IMR-90 (cell line): ENCODE measurements around the gene NPRL2. TPM values are rescaled to one million over a fixed set of nuclear protein-coding genes. Genes with fewer than 3 reads are reported as not detected.

Source experiments
- ATAC-seq: fragments of 200-7000 bp; cut with Tn5 transposase; 2 replicates; pipeline ENCODE4 v1.9.1; 2020; ENCODE audit warnings: low read depth, mild to moderate bottlenecking, moderate library complexity
- BruUV-seq: library from RNA; stranded (reverse); fragments of 400-500 nt; replicated peaks from 2 replicates; lab custom pipeline; 2021; lab: Mats Ljungman, UMichigan
- CTCF ChIA-PET: fragments of 300-600 bp; formaldehyde crosslinking; extraction: SDS; loops from one replicate; lab custom pipeline; 2021; ENCODE audit warnings: antibody characterized with exemption; lab: Yijun Ruan, JAX
- POLR2A ChIA-PET: fragments of 300-600 bp; sonication (Branson Sonifier 250); formaldehyde crosslinking; loops from one replicate; lab custom pipeline; 2022; ENCODE audit warnings: antibody characterized with exemption; ENCODE audit not compliant: unreplicated experiment; lab: Charles Lee
- DNase-seq: peaks from one replicate; pipeline ENCODE4 v3.0.0; 2013
- H2AFZ ChIP-seq: replicated peaks from 2 replicates; pipeline ENCODE3; 2013; ENCODE audit warnings: low read length, mild to moderate bottlenecking; ENCODE audit not compliant: poor library complexity
- H2AK5ac ChIP-seq: 2 replicates; pipeline ENCODE4 v1.6.1; 2013; ENCODE audit warnings: low read depth, low read length, inconsistent platforms
- H2AK9ac ChIP-seq: replicated peaks from 2 replicates; pipeline ENCODE3; 2013; ENCODE audit warnings: mild to moderate bottlenecking, low read depth, low read length, moderate library complexity; ENCODE audit not compliant: poor library complexity
- H2BK120ac ChIP-seq: 2 replicates; pipeline ENCODE4 v1.6.1; 2013; ENCODE audit warnings: low read depth, low read length, inconsistent platforms
- H2BK15ac ChIP-seq: 3 replicates; pipeline ENCODE4 v1.6.1; 2013; ENCODE audit warnings: low read depth, low read length, inconsistent platforms
- H2BK20ac ChIP-seq: 2 replicates; pipeline ENCODE4 v1.6.1; 2013; ENCODE audit warnings: low read depth, mild to moderate bottlenecking, inconsistent platforms, low read length, moderate library complexity
- H2BK5ac ChIP-seq: 2 replicates; pipeline ENCODE4 v1.6.1; 2013; ENCODE audit warnings: mild to moderate bottlenecking, low read depth, low read length, inconsistent platforms; ENCODE audit not compliant: poor library complexity, severe bottlenecking
- H3K14ac ChIP-seq: replicated peaks from 2 replicates; pipeline ENCODE4 v1.6.1; 2013; ENCODE audit warnings: low read depth, low read length, inconsistent platforms
- H3K18ac ChIP-seq: 2 replicates; pipeline ENCODE4 v1.6.1; 2013; ENCODE audit warnings: low read depth, low read length, control low read depth
- H3K23ac ChIP-seq: 2 replicates; pipeline ENCODE4 v1.6.1; 2013; ENCODE audit warnings: low read depth, low read length, inconsistent platforms
- H3K27ac ChIP-seq: 2 replicates; pipeline ENCODE4 v1.5.1; 2013; ENCODE audit warnings: mild to moderate bottlenecking, control low read depth, low read length; ENCODE audit not compliant: insufficient read depth
- H3K27me3 ChIP-seq: 2 replicates; pipeline ENCODE4 v1.6.1; 2013; ENCODE audit warnings: low read length; ENCODE audit not compliant: control insufficient read depth, insufficient read depth
- H3K36me3 ChIP-seq: 2 replicates; pipeline ENCODE4 v1.6.1; 2013; ENCODE audit warnings: low read length, mixed read lengths; ENCODE audit not compliant: control insufficient read depth, insufficient read depth
- H3K4ac ChIP-seq: 2 replicates; pipeline ENCODE4 v1.6.1; 2013; ENCODE audit warnings: low read depth, low read length, inconsistent platforms
- H3K4me1 ChIP-seq: 2 replicates; pipeline ENCODE4 v1.6.1; 2013; ENCODE audit warnings: low read length, mixed read lengths; ENCODE audit not compliant: control insufficient read depth, insufficient read depth
- H3K4me2 ChIP-seq: 2 replicates; pipeline ENCODE4 v1.6.1; 2013; ENCODE audit warnings: low read depth, mild to moderate bottlenecking, control low read depth, low read length, moderate library complexity
- H3K4me3 ChIP-seq: 2 replicates; pipeline ENCODE4 v1.5.1; 2013; ENCODE audit warnings: low read depth, mild to moderate bottlenecking, control low read depth, low read length, moderate library complexity; ENCODE audit not compliant: insufficient read depth
- H3K56ac ChIP-seq: 2 replicates; pipeline ENCODE4 v1.6.1; 2013; ENCODE audit warnings: low read length, inconsistent platforms; ENCODE audit not compliant: insufficient read depth; ENCODE audit errors: extremely low read depth
- H3K79me1 ChIP-seq, 2 experiments: 2 replicates each; pipeline ENCODE4 v1.6.1; 2013; ENCODE audit warnings: low read length in 2 of 2, inconsistent platforms in 1 of 2, low read depth in 1 of 2
- H3K9ac ChIP-seq: 2 replicates; pipeline ENCODE4 v1.6.1; 2013; ENCODE audit warnings: low read depth, low read length, control low read depth
- H3K9me1 ChIP-seq: 2 replicates; pipeline ENCODE4 v1.6.1; 2013; ENCODE audit warnings: low read length, inconsistent platforms; ENCODE audit not compliant: insufficient read depth
- H3K9me3 ChIP-seq: 2 replicates; pipeline ENCODE4 v1.6.1; 2013; ENCODE audit warnings: low read length; ENCODE audit not compliant: control insufficient read depth, insufficient read depth
- H4K20me1 ChIP-seq: 2 replicates; pipeline ENCODE4 v1.6.1; 2013; ENCODE audit warnings: low read length, inconsistent platforms; ENCODE audit not compliant: insufficient read depth
- H4K5ac ChIP-seq: 2 replicates; pipeline ENCODE4 v1.6.1; 2013; ENCODE audit warnings: mild to moderate bottlenecking, low read depth, low read length, control low read depth
- H4K8ac ChIP-seq, 2 experiments: 2 replicates each; pipeline ENCODE4 v1.6.1; 2013; ENCODE audit warnings: low read depth in 2 of 2, low read length in 2 of 2, control low read depth in 1 of 2, inconsistent platforms in 1 of 2
- H4K91ac ChIP-seq: 2 replicates; pipeline ENCODE4 v1.6.1; 2013; ENCODE audit warnings: low read depth, low read length, inconsistent platforms; ENCODE audit not compliant: insufficient read depth
- BHLHE40 ChIP-seq: fragments of 150-350 bp; IDR thresholded peaks from 2 replicates; pipeline ENCODE4 v1.6.1; 2016; ENCODE audit warnings: mild to moderate bottlenecking, low read depth, low read length
- CEBPB ChIP-seq: IDR thresholded peaks from 2 replicates; pipeline ENCODE4 v1.6.1; 2012; ENCODE audit warnings: low read depth, low read length, improper control_type of control experiment
- CHD1 ChIP-seq: IDR thresholded peaks from 2 replicates; pipeline ENCODE4 v1.6.1; 2012; ENCODE audit warnings: low read depth, low read length, improper control_type of control experiment
- ELK1 ChIP-seq: fragments of 150-350 bp; IDR thresholded peaks from 2 replicates; pipeline ENCODE4 v1.6.1; 2016; ENCODE audit warnings: low read depth, mild to moderate bottlenecking, low read length, moderate library complexity, borderline replicate concordance
- FOS ChIP-seq: fragments of 150-350 bp; IDR thresholded peaks from 2 replicates; pipeline ENCODE4 v1.6.1; 2016; ENCODE audit warnings: low read depth, low read length
- MAFK ChIP-seq: IDR thresholded peaks from 2 replicates; pipeline ENCODE4 v1.6.1; 2012; ENCODE audit warnings: low read depth, low read length, improper control_type of control experiment
- MAZ ChIP-seq: IDR thresholded peaks from 2 replicates; pipeline ENCODE4 v1.6.1; 2012; ENCODE audit warnings: low read depth, mild to moderate bottlenecking, low read length, improper control_type of control experiment, moderate library complexity, borderline replicate concordance
- MXI1 ChIP-seq: IDR thresholded peaks from 2 replicates; pipeline ENCODE4 v1.6.1; 2012; ENCODE audit warnings: low read depth, mild to moderate bottlenecking, low read length, moderate library complexity, borderline replicate concordance
- NFE2L2 ChIP-seq: fragments of 150-350 bp; IDR thresholded peaks from 2 replicates; pipeline ENCODE4 v1.6.1; 2016; ENCODE audit warnings: low read depth, mild to moderate bottlenecking, low read length
- POLR2A ChIP-seq: IDR thresholded peaks from 2 replicates; pipeline ENCODE4 v1.6.1; 2012; ENCODE audit warnings: mild to moderate bottlenecking, low read depth, low read length
- RAD21 ChIP-seq: IDR thresholded peaks from 2 replicates; pipeline ENCODE4 v1.6.1; 2012; ENCODE audit warnings: low read length, improper control_type of control experiment
- RCOR1 ChIP-seq: IDR thresholded peaks from 2 replicates; pipeline ENCODE4 v1.6.1; 2012; ENCODE audit warnings: mild to moderate bottlenecking, low read length, improper control_type of control experiment; ENCODE audit not compliant: insufficient replicate concordance
- RFX5 ChIP-seq: IDR thresholded peaks from 2 replicates; pipeline ENCODE4 v1.8.0; 2012; ENCODE audit warnings: low read depth, mild to moderate bottlenecking, low read length, moderate library complexity
- SMC3 ChIP-seq: fragments of 150-350 bp; IDR thresholded peaks from 2 replicates; pipeline ENCODE4 v1.6.1; 2016; ENCODE audit warnings: low read depth, mild to moderate bottlenecking, antibody characterized with exemption, low read length, moderate library complexity
- WGBS, 2 experiments: methylation state at CpG; one replicate each; pipeline versions ENCODE4 v1.1.5 to v1.1.7; 2013; ENCODE audit warnings: missing lambda C conversion rate in 2 of 2; ENCODE audit not compliant: insufficient read length in 1 of 2; ENCODE audit errors: extremely low coverage in 2 of 2; 5-methylcytosine and 5-hydroxymethylcytosine counted together
- dilution Hi-C: fragments of 300-500 bp; cut with HindIII; formaldehyde crosslinking; loops from one replicate; pipeline ENCODE4 v1.14.3; 2018; ENCODE audit warnings: low sequenced_read_pairs; ENCODE audit not compliant: unreplicated experiment
- in situ Hi-C: fragments of 300-500 bp; cut with MboI; formaldehyde crosslinking; loops from 3 replicates; pipeline ENCODE4 v1.14.3; 2019; ENCODE audit warnings: low sequenced_read_pairs, inconsistent platforms, mixed read lengths
- intact Hi-C: fragments of 100-400 bp; cut with micrococcal nuclease; formaldehyde crosslinking; loops from 2 replicates; pipeline ENCODE4 v1.10.0; 2022
- polyA plus RNA-seq, 3 experiments: library from polyadenylated mRNA; depleted of rRNA; stranded (reverse); fragments of >200 nt; gene quantifications; 2 replicates each; pipeline ENCODE4 v1.2.3, GENCODE V29; 2012; ENCODE audit warnings: low replicate concordance in 1 of 3
- total RNA-seq: library from RNA; depleted of rRNA; stranded (reverse); fragments of >200 nt; gene quantifications from 2 replicates; pipeline ENCODE4 v1.2.3, GENCODE V29; 2012
- TF ChIP-seq, protein P1 (sequence below): fragments of 150-350 bp; IDR thresholded peaks from 2 replicates; pipeline ENCODE4 v1.6.1; 2017; ENCODE audit warnings: mild to moderate bottlenecking, antibody characterized with exemption, low read length, low read depth

Gene NPRL2
- total and polyA plus RNA-seq, 2 of the 4 experiments (the other 2 are of a cell fraction), result 38.3 to 38.7 TPM

GRCh38 chr3:50347187-50347813 is 3.3 kb downstream of the NPRL2 start:
- no peak overlapping the region for H3K27ac ChIP-seq
- DNase-seq (peak; percentile 71), ATAC-seq (0 out of 2 replicates have a peak, but pooled peaks have one; percentile 8)
- no peaks in the 10 kb centered on the region for H3K27me3 ChIP-seq
- peaks cover 2% of the 10 kb centered on the region for H4K20me1 ChIP-seq
- H3K36me3 ChIP-seq, result peaks cover 9% of the 10 kb centered on the region; the same call in 1 of the 2 replicates
- H3K9ac ChIP-seq, result no peak overlapping the region
- H3K79me1 ChIP-seq, result peaks cover 23 to 30% of the 10 kb centered on the region in 2 experiments
- dilution Hi-C loops (no loop called here), in situ Hi-C loops (loop anchor here (5.0 to 25.0 kb wide), 4 partner anchors 200 to 1815 kb away; partner anchors contain the start of genes ABHD14B, GPR62, MANF and PCBP4), intact Hi-C loops (loop anchor here (1.0 to 5.0 kb wide), 3 partner anchors 195 to 1040 kb away; partner anchors contain the start of gene MANF)
- CTCF ChIA-PET, result interaction anchor here (0.6 to 0.7 kb wide), 2 partner anchors 195 to 213 kb away, joined by 3 read pairs; no protein-coding TSS in a partner anchor
- peak overlapping the region in 1 of 2 experiments; percentile 34; a peak in 1 of 4 replicates for H4K8ac ChIP-seq
- no TSS peak for BruUV-seq
- H4K91ac ChIP-seq, result no peak overlapping the region
- H3K4ac ChIP-seq, result peak overlapping the region; percentile 39; the same call in 1 of the 2 replicates
- no peak overlapping the region for H3K56ac ChIP-seq
- H2BK20ac ChIP-seq, result no peak overlapping the region
- H2BK15ac ChIP-seq, result no peak overlapping the region
- peak overlapping the region; percentile 47 for H2AFZ ChIP-seq
- H3K9me1 ChIP-seq, result peaks cover 4% of the 10 kb centered on the region; the same call in 1 of the 2 replicates
- H2BK5ac ChIP-seq, result no peak overlapping the region
- no peak overlapping the region for H4K5ac ChIP-seq
- no peak overlapping the region for H2BK120ac ChIP-seq
- H3K4me1 ChIP-seq, result peaks cover 11% of the 10 kb centered on the region
- POLR2A ChIA-PET, result interaction anchor here (0.6 kb wide), 1 partner anchor 26 kb away, joined by 10 read pairs; no protein-coding TSS in a partner anchor
- H3K9me3 ChIP-seq, result no peaks in the 10 kb centered on the region
- no peak overlapping the region for H2AK5ac ChIP-seq
- H3K4me2 ChIP-seq, result no peak overlapping the region
- 55% methylated on average over 5 of the region's 14 CpGs; no CpG with 5 or more reads in 1 of the 2 experiments for WGBS, 2 experiments
- H3K23ac ChIP-seq, result no peak overlapping the region
- H3K4me3 ChIP-seq, result no peak overlapping the region
- H2AK9ac ChIP-seq, result peak overlapping the region; percentile 87
- no peak overlapping the region for H3K18ac ChIP-seq
- H3K14ac ChIP-seq, result no peak overlapping the region
- TF ChIP-seq MXI1 (0 out of 2 replicates have a peak, but pooled peaks have one; percentile 10), RAD21 (peak; percentile 85), POLR2A (0 out of 2 replicates have a peak, but pooled peaks have one; percentile 43), SMC3 (peak; percentile 75), MAFK (no peak), NFE2L2 (no peak), CEBPB (no peak), FOS (peak; percentile 57), CHD1 (no peak), ELK1 (no peak), MAZ (no peak), RCOR1 (no peak), BHLHE40 (no peak), RFX5 (no peak)
- TF ChIP-seq, protein P1, sequence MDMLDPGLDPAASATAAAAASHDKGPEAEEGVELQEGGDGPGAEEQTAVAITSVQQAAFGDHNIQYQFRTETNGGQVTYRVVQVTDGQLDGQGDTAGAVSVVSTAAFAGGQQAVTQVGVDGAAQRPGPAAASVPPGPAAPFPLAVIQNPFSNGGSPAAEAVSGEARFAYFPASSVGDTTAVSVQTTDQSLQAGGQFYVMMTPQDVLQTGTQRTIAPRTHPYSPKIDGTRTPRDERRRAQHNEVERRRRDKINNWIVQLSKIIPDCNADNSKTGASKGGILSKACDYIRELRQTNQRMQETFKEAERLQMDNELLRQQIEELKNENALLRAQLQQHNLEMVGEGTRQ, result no peak
